Neural cell (in vitro differentiated cells): ENCODE results near the gene CGNL1. TPM values are rescaled to one million over a fixed set of nuclear protein-coding genes. Genes with fewer than 3 reads are reported as not detected.

Experiments used
- H2AFZ ChIP-seq: fragments of 200-600, 300-800 bp; sonication (generic), shearing (Covaris generic); 2 replicates; pipeline ENCODE4 v1.6.0; 2014; ENCODE audit warnings: low read depth, mild to moderate bottlenecking, antibody characterized with exemption, low read length, moderate library complexity
- H3F3A ChIP-seq: fragments of 200-600 bp; shearing (Covaris generic); 2 replicates; pipeline ENCODE4 v1.6.1; 2016; ENCODE audit warnings: mild to moderate bottlenecking, moderate library complexity, mixed read lengths, antibody characterized with exemption, low read length; ENCODE audit not compliant: insufficient read depth, poor library complexity, severe bottlenecking
- H3K27ac ChIP-seq: fragments of 200-600, 300-800 bp; sonication (generic), shearing (Covaris generic); 2 replicates; pipeline ENCODE4 v1.5.1; 2014; ENCODE audit warnings: mild to moderate bottlenecking, low read length, moderate library complexity
- H3K27me3 ChIP-seq: fragments of 300-800, 200-600 bp; sonication (generic), shearing (Covaris generic); 2 replicates; pipeline ENCODE4 v1.6.0; 2014; ENCODE audit warnings: mild to moderate bottlenecking, low read depth, low read length, moderate library complexity; ENCODE audit not compliant: insufficient read depth
- H3K36me3 ChIP-seq: fragments of 300-800, 200-600 bp; sonication (generic), shearing (Covaris generic); 2 replicates; pipeline ENCODE4 v1.5.1; 2014; ENCODE audit warnings: mild to moderate bottlenecking, antibody characterized with exemption, low read length, moderate library complexity; ENCODE audit not compliant: insufficient read depth
- H3K4me2 ChIP-seq: fragments of 300-800, 200-600 bp; sonication (generic), shearing (Covaris generic); 2 replicates; pipeline ENCODE4 v1.6.0; 2014; ENCODE audit warnings: mild to moderate bottlenecking, low read length
- H3K4me3 ChIP-seq: fragments of 300-800, 200-600 bp; sonication (generic), shearing (Covaris generic); 2 replicates; pipeline ENCODE4 v1.5.1; 2014; ENCODE audit warnings: mild to moderate bottlenecking, low read length, moderate library complexity
- H3K79me2 ChIP-seq: fragments of 200-600 bp; shearing (Covaris generic); replicated peaks from 2 replicates; pipeline ENCODE4 v1.6.0; 2014; ENCODE audit warnings: mild to moderate bottlenecking, low read length, moderate library complexity; ENCODE audit not compliant: insufficient read depth
- H3K9ac ChIP-seq: fragments of 300-800, 200-600 bp; sonication (generic), shearing (Covaris generic); 2 replicates; pipeline ENCODE4 v1.6.1; 2016; ENCODE audit warnings: mild to moderate bottlenecking, low read length, mixed read lengths
- H3K9me2 ChIP-seq: fragments of 200-600 bp; shearing (Covaris generic); 2 replicates; pipeline ENCODE4 v1.6.1; 2016; ENCODE audit warnings: mild to moderate bottlenecking, low read length, mixed read lengths; ENCODE audit not compliant: insufficient read depth
- H3K9me3 ChIP-seq: fragments of 200-600, 300-800 bp; sonication (generic), shearing (Covaris generic); 2 replicates; pipeline ENCODE4 v1.6.1; 2016; ENCODE audit warnings: mild to moderate bottlenecking, mixed run types, low read length, moderate library complexity, mixed read lengths
- H4K20me1 ChIP-seq: fragments of 200-600 bp; shearing (Covaris generic); 2 replicates; pipeline ENCODE4 v1.6.1; 2016; ENCODE audit warnings: mild to moderate bottlenecking, mixed run types; ENCODE audit not compliant: insufficient read depth
- CTCF ChIP-seq: fragments of 450-650 bp; IDR thresholded peaks from 2 replicates; pipeline ENCODE4 v1.5.1; 2014; ENCODE audit warnings: antibody characterized with exemption, mild to moderate bottlenecking, moderate library complexity; ENCODE audit not compliant: poor library complexity, severe bottlenecking
- EP300 ChIP-seq: fragments of 450-650 bp; conservative IDR thresholded peaks from 2 replicates; pipeline ENCODE4 v1.6.1; 2014; ENCODE audit warnings: antibody characterized with exemption, mild to moderate bottlenecking, moderate library complexity; ENCODE audit not compliant: poor library complexity, severe bottlenecking
- EZH2 ChIP-seq: fragments of 200-600, 300-800 bp; shearing (Covaris generic), sonication (generic); IDR thresholded peaks from 2 replicates; pipeline ENCODE4 v1.6.1; 2014; ENCODE audit warnings: antibody characterized with exemption, low read length, borderline replicate concordance, mild to moderate bottlenecking; ENCODE audit not compliant: insufficient read depth, poor library complexity, severe bottlenecking
- MXI1 ChIP-seq: fragments of 450-650 bp; conservative IDR thresholded peaks from 2 replicates; pipeline ENCODE4 v1.6.1; 2014; ENCODE audit warnings: antibody characterized with exemption, mild to moderate bottlenecking; ENCODE audit not compliant: poor library complexity, severe bottlenecking
- POLR2AphosphoS5 ChIP-seq: IDR thresholded peaks from 2 replicates; pipeline ENCODE4 v1.6.1; 2012
- RAD21 ChIP-seq: fragments of 450-650 bp; conservative IDR thresholded peaks from 2 replicates; pipeline ENCODE4 v1.6.1; 2014; ENCODE audit warnings: antibody characterized with exemption, mild to moderate bottlenecking, moderate library complexity
- REST ChIP-seq: IDR thresholded peaks from 2 replicates; pipeline ENCODE4 v1.6.1; 2012; ENCODE audit warnings: borderline replicate concordance
- SMC3 ChIP-seq: fragments of 450-650 bp; conservative IDR thresholded peaks from 2 replicates; pipeline ENCODE4 v1.6.1; 2014; ENCODE audit warnings: antibody characterized with exemption, mild to moderate bottlenecking, moderate library complexity; ENCODE audit not compliant: poor library complexity
- TAF1 ChIP-seq: IDR thresholded peaks from 2 replicates; pipeline ENCODE4 v1.6.1; 2012; ENCODE audit warnings: low read depth
- polyA plus RNA-seq: library from polyadenylated mRNA; depleted of rRNA; stranded (reverse); fragments of >200 nt; gene quantifications from 2 replicates; pipeline ENCODE4 v1.2.3, GENCODE V29; 2014

The CGNL1 gene
- polyA plus RNA-seq, 1 donor from 2014 or later: 0.26 TPM

DNA sequence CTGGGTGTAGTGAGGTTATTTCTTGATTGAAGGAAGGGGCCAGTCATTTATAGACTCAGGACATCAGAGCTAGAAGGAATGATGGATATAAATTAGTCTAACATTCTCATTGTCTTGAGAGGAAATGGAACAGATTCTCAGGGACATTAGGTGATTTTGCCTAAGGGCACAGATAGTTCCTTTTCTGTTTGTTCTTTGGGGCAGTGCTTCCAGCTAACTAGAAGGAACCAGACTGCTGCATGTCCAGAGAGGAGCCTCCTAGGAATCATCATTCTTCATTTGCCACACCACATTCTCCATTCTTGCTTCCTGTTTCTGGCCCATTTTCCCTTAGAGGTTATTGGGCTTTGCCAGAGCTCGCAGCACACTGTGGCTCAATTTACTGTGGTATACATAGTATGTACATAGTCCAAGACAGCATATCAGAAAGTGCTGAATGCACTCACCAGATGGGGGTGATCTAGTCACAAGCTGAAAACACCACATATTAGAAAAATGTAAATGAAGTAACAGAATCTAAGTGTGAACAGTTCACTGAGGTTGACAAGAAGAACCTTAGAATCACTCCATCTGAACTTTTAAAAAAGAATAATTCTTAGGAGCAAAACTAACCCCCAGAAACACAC, 152.7 kb downstream of the CGNL1 start:
- Histone ChIP-seq H2AFZ (no peak overlapping the region), H3K9ac (no peak overlapping the region), H3K27ac (no peak overlapping the region), H3K79me2 (no peaks in the 10 kb centered on the region), H3K9me3 (no peaks in the 10 kb centered on the region), H3F3A (no peaks in the 10 kb centered on the region), H3K9me2 (no peaks in the 10 kb centered on the region), H3K4me3 (no peak overlapping the region), H3K36me3 (no peaks in the 10 kb centered on the region), H4K20me1 (no peaks in the 10 kb centered on the region), H3K27me3 (no peaks in the 10 kb centered on the region), H3K4me2 (no peak overlapping the region)
- TF ChIP-seq TAF1 (no peak), SMC3 (no peak), POLR2AphosphoS5 (no peak), REST (no peak), EZH2 (no peak), MXI1 (no peak), RAD21 (no peak), EP300 (no peak), CTCF (no peak)

DNA sequence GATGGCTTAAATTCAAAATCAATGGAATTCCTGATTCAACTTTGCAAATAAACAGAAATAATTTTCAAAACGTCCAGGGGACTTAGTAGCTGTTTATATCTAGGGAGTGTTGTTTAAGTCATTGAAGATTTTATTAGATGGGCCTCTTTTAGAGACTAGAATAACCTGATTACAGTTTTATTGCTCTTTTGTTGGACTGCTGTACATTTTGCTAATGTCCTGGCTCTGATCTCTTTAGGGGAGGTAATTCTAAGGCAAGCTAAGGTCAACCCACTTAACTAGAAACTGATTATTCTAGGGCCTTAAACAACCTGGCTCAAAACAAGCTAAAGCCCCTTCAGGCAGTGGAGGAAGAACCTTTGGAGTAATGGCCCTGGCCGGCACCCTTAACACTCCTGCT, 153.4 kb downstream of the CGNL1 start:
- Histone ChIP-seq H3K9me3 (no peaks in the 10 kb centered on the region), H3K27ac (no peak overlapping the region), H4K20me1 (no peaks in the 10 kb centered on the region), H3K27me3 (no peaks in the 10 kb centered on the region), H3F3A (no peaks in the 10 kb centered on the region), H3K9me2 (no peaks in the 10 kb centered on the region), H3K79me2 (no peaks in the 10 kb centered on the region), H2AFZ (no peak overlapping the region), H3K9ac (no peak overlapping the region), H3K4me3 (no peak overlapping the region), H3K4me2 (no peak overlapping the region), H3K36me3 (no peaks in the 10 kb centered on the region)
- TF ChIP-seq SMC3: no peak
- no peak for TF ChIP-seq RAD21
- no peak for TF ChIP-seq CTCF
- no peak for TF ChIP-seq MXI1
- no peak for TF ChIP-seq EZH2
- no peak for TF ChIP-seq EP300
